Posterior vena cava (tissue), 2 donors: Measurements from ENCODE around the gene SNX22. TPM values are rescaled to one million over a fixed set of nuclear protein-coding genes. Genes with fewer than 3 reads are reported as not detected.

Experiments
- DNase-seq: peaks from one replicate; pipeline ENCODE4 v3.0.0-alpha.2; 2020; ENCODE audit warnings: low spot score
- intact Hi-C, 2 donors: fragments of 100-400 bp; cut with DNase I; formaldehyde crosslinking; loops; one replicate each; pipeline versions ENCODE4 v1.14.1 to v1.14.2; 2022 to 2023
- total RNA-seq, 2 donors: library from RNA; stranded (reverse); fragmentation: NEBNext Ultra II Directional; extraction: Animal tissue kit (Norgen Biotek cat#: 25700); gene quantifications; one replicate each; pipeline ENCODE4 v1.2.1, GENCODE V29; 2021
- donor health status: DM: yes; HTN: yes; CAD: no.
- donor health status: DM: yes; HTN: yes; CAD: no.

The SNX22 gene
- total RNA-seq, 2 donors from 2014 or later: 0.38 TPM; not detected in 1

- DNase-seq: peak; percentile 81
- intact Hi-C loops: no loop called here
Observed at GRCh38 chr15:64152507-64153387, 1.2 kb downstream of the SNX22 start.

DNA sequence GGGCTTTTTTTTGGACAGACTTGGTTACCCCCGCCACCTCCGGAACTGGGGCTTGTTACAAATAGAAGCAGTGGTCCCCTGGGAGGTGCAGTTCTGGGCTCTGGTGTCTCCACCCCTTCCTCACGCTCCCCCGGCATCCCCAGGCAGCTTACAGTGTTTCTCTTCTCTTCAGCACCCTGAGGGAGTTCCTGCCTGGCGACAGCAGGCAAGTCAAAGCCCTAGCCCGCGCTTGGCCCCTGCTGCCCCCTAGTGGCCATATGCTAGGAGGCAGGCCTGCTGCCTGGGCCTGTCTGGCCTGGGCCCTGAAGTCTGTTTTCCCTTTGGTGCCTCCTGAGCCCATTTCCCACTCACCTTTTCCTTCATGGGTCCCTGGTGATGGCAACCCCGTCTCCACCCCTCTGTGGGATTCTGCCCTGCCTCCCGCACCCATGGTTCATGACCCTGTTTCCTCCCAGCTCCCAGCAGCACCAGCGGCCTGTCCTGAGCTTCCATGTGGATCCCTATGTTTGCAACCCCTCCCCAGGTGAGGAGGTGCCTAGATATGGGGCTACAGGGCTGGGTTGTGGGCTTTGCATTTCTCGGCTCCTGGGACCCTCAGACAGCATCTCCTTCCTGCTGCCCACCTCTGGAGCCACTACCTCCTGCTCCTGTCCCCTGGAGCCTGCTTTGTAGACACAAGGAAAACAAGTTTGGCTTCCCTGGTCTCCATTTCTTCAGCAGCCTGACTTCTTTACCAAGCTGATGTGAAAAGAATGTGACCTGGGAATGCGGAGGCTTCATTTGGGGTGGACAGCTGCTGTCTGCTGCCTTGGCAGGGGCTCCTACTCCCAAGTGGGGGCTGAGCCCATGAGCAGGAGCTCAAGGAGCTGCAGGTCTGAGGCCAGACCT is 2.2 kb downstream of the SNX22 start:
- intact Hi-C loops: no loop called here
- DNase-seq: peak; percentile 97

- DNase-seq: no peak
- intact Hi-C loops: no loop called here
Observed at GRCh38 chr15:64155802-64156651, 4.5 kb downstream of the SNX22 start.

DNA sequence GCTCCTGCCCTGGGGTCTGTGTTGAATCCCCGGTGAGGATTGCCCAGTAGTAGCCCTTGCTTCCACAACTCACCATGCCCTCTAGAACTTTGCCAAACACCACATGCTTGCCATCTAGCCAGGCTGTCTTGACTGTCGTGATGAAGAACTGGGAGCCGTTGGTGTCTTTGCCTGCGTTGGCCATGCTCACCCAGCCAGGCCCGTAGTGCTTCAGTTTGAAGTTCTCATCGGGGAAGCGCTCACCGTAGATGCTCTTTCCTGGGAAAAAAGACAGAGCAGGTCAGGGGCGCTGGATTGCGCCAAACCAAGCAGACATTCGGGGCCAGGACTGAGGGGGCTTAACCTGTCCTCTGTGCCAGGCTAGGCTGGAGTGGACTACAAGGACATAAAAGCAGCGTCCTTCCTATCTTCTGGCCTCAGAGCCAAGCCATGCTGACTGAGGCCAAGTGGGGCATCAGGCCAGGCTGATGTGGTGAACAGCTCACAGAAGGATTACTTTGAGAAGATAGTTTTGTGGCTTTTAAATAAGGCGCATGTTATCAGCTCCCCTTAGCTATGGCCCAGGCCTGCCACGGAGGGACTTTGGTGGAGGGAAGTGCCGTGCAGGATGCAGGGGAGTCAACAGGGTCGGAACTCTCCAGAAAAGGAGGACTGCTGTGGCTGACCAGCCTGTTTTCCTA is 5.3 kb downstream of the SNX22 start:
- intact Hi-C loops: no loop called here
- no peak for DNase-seq

GRCh38 chr15:64157599-64158125 is 6.1 kb downstream of the SNX22 start:
- no peak for DNase-seq
- intact Hi-C loops: no loop called here

DNA sequence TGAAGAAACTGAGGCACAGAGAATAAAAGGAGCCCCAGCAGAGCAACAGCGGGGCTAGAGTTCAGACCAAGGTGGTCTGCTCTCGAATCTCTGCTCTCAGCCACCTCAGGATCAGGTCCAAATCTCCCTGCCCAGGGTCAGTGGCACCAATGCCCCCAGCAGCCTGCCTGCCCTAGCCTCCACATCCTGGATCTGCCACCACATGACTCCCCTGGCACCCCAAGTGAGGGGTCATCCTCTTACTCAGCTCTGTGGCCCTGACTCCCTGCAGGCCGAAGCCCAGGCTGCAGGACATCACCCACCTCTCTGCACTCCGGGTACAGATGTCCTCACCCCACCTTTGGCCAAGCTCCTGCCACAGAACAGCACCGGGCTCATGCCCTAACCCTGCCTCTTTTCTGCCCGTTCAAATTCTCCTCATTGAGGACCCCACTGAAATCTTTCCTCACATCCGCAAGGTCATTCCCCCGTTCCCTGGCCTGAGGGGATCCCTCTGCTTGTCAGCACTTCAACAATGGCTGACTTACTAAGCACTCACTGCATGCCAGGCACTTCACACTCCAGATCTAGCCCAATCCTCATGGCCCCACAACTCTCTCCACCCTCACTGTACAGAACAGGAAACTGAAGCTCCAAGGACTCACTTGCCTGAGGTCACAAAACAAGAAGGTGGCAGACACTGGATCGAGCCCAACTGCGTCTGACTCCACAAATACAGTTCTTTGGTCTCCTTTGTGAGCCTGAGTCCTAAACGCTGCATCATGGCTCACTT is 7.0 kb downstream of the SNX22 start:
- intact Hi-C loops: no loop called here
- no peak for DNase-seq

DNA sequence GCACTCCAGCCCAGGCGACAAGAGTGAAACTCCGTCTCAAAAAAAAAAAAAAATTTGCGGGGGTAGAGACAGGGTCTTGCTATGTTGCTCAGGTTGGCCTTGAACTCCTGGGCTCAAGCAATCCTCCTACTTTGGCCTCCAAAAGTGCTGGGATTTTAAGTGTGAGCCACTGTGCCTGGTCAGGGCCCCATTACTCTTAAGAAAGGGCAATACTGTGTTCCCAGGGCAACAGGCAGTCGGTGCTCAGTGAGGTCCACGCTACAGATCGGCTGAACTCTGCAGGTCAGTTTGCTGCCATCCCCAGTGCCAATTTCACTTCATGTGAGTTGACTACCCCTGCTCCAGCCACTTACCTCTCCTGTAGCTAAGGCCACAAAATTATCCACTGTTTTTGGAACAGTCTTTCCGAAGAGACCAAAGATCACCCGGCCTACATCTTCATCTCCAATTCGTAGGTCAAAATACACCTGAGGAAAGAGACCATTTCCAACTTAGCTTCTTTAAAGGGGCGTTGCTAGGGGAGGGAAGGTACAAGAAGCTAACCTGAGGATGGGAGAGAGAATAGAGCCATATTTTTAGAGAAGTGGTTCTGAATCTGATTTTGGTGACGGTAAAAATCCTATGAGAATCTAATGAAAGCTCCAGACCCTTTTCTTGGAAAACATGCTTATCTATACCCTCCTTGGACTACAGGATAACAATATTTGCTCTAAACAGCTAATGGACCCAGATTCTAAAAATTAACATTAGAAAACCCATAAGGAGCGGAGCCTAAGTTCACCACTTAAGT is 10.4 kb downstream of the SNX22 start:
- intact Hi-C loops: no loop called here
- no peak for DNase-seq

- no peak for DNase-seq
- intact Hi-C loops: no loop called here
Observed at GRCh38 chr15:64162478-64162868, 10.9 kb downstream of the SNX22 start.

DNA sequence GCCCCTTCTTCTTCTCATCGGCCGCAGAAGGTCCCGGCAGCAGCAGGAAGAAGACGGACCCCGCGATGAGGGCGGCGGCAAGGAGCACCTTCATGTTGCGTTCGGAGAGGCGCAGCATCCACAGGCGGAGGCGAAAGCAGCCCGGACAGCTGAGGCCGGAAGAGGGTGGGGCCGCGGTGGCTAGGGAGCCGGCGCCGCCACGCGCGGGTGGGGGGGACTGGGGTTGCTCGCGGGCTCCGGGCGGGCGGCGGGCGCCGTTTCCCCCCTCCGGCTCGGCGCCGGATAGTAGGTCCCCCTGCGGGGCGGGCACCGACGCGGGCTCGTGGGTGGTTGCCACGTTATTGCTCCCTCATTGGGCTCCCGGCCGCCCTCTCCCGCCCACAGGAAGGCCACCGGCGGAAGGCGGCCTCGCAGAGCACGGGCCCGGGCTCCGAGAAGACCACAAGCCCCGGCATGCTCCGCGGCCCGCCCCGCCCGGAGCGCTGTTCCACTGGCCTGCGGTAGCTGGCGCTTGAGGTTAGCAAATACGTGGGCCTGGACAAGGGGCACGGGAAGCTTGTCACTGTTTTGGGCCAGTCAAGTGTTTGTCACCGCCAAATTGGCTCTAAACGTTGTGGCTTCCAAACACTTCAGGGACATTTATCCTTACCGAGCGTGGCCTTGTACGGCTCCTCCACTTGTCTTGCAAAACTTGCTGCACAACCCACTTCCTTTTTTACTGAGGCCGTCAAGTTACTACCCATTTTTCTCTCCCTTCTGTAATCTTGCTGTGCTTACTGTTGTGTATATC is 11.5 kb downstream of the SNX22 start, which contains the start of gene PPIB:
PPIB (minus strand) TSS at position 154 of the 790 bp plus-strand sequence; CDS start at position 118, 36 bp downstream.
- intact Hi-C loops: no loop called here
- peak; percentile 100 for DNase-seq

GRCh38 chr15:64163659-64164362 is 12.3 kb downstream of the SNX22 start:
- intact Hi-C loops: no loop called here

GRCh38 chr15:64164436-64164835 is 12.9 kb downstream of the SNX22 start:
- intact Hi-C loops: no loop called here
- no peak for DNase-seq

More at GRCh38 chr15:64163659-64164362, 12.3 kb downstream of the SNX22 start:
- no peak for DNase-seq

GRCh38 chr15:64166102-64166890 is 14.8 kb downstream of the SNX22 start:
- no peak for DNase-seq
- intact Hi-C loops: no loop called here

DNA sequence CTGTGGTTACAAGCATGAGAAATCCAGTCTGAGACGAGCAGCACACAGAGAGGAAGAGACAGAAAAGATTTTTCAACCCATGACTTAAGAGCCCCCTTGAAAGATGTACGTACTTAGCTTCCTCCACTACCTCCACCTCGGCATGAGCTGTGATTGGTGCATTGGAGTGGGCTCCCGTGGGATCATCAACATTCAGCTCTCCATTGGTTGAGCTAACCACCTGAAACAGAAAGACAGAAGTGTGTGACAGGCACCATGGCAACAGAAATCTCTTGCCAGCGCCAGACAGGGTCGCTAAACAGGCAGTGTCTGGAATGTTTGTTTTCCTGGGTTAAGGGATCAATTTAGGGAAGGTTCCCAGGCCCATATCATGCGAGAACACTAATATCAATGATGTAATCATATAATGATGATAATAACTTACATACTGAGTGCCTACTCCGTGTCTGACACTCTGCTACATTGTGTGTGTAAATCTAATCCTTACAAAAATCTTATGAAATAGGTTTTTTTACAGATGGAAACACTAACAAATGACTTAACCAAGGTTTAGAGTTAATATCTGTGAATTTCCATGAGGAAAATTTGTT is 28.8 kb downstream of the SNX22 start:
- no peak for DNase-seq
- intact Hi-C loops: no loop called here

DNA sequence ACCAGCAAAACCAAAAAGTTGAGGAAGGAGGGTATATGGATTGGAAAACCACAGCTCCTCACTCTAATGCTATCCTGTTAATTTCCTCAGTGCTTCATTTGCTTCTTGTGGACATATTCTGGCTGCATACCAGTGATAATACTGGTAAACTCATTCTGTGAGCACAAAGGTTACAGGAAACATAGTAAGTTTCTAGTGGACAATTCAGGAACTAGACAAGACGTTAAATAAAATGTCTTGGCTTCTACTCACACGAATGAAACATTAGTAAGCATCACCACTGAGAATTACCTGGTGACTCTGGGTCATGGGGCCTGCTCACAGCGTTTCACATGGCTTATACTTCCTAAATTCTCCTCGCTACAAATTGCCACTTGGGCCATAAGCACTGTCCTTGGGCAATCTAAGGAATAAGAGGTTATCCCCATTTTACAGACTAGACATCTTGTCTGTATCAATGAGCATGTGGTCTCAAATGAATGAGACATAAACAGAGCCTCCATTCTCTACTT is 31.4 kb downstream of the SNX22 start:
- DNase-seq: no peak
- intact Hi-C loops: no loop called here
